ENCODE results near the gene PRSS58.

Gene PRSS58

DNA sequence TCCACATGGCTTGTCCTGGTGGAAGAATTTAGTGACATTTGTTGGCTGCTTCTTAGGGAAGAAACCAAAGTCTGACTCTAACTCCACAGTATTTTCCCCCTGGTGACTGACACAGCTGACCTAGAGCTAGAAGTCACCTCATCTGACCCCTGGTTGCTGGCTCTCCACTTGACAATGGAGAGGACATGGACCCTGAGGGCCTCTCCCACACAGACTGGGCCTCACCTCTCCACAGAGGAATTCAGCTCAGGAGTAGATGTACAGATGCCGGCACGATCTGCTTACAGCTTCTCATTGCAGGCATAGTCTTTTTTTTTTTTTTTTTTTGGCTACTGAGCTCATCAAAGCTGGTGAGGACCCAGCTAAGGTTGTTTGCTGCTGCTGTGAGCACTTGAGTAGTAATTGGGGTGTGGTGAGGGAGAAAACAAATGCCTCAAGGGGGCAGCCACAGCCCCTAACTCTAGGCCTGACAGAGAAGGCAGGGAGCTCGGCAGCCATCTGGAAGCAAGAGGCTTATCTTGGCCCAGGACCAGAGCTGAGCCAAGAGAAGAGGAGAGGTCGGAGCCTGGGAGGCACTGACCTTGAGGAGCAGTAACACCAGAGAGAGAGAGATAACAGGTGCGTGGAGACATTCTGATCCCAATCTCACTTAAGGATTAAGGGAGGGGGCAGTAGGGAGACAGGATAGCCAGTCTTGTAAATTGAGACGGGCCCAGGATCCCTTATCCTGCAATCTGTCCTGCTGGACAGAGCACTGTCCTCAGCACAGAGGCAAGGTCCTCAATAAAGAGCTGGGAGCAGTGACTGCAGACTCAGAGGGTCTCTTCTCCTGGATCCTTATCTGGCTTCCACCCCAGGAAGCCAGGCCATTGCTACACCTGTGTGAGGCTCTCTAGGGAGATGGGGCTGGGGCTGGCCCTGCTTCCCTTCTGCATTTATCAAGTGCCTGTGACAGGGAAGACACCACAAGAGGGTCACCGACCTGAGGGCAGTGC lies 9.4 kb downstream of the PRSS58 start:
- no peak for DNase-seq (ENCODE audit: low read depth)
- H3K4me3 ChIP-seq (ENCODE audit: low read depth, low read length), result no peak overlapping the region
- TF ChIP-seq POLR2A (IDR thresholded peaks at IDR 0.05; ENCODE audit: extremely low read depth, insufficient read length) (no peak), MYC (IDR thresholded peaks at IDR 0.05; ENCODE audit: low read depth, low read length) (no peak)
- TF ChIP-seq, protein P1, sequence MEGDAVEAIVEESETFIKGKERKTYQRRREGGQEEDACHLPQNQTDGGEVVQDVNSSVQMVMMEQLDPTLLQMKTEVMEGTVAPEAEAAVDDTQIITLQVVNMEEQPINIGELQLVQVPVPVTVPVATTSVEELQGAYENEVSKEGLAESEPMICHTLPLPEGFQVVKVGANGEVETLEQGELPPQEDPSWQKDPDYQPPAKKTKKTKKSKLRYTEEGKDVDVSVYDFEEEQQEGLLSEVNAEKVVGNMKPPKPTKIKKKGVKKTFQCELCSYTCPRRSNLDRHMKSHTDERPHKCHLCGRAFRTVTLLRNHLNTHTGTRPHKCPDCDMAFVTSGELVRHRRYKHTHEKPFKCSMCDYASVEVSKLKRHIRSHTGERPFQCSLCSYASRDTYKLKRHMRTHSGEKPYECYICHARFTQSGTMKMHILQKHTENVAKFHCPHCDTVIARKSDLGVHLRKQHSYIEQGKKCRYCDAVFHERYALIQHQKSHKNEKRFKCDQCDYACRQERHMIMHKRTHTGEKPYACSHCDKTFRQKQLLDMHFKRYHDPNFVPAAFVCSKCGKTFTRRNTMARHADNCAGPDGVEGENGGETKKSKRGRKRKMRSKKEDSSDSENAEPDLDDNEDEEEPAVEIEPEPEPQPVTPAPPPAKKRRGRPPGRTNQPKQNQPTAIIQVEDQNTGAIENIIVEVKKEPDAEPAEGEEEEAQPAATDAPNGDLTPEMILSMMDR (IDR thresholded peaks at IDR 0.05; ENCODE audit: low read depth, low read length), result no peak
- TF ChIP-seq, protein P2, sequence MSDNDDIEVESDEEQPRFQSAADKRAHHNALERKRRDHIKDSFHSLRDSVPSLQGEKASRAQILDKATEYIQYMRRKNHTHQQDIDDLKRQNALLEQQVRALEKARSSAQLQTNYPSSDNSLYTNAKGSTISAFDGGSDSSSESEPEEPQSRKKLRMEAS (IDR thresholded peaks at IDR 0.05; ENCODE audit: low read depth, low read length), result no peak

DNA sequence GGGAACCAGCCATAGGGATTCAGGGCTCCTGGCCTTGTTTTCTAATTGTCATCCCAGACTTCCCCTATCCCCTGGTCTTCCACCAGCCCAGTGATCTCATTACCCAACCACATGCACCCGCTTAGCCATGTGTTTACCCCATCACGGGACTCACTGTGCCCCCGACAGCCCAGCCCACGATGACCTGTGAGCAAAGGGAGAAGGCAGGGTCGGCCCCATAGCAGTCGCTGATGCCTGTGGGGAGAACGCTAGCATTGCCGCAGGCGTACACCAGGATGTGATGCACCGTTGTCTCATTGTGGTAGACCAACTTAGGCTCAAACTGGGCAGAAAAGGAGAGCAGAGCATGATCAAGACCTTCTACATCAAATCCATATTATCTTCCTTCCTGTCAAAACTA lies 14.0 kb downstream of the PRSS58 start:
- no peak overlapping the region for H3K4me3 ChIP-seq (ENCODE audit: low read depth, low read length)
- no peak for DNase-seq (ENCODE audit: low read depth)
- TF ChIP-seq MYC (IDR thresholded peaks at IDR 0.05; ENCODE audit: low read depth, low read length), result no peak

DNA sequence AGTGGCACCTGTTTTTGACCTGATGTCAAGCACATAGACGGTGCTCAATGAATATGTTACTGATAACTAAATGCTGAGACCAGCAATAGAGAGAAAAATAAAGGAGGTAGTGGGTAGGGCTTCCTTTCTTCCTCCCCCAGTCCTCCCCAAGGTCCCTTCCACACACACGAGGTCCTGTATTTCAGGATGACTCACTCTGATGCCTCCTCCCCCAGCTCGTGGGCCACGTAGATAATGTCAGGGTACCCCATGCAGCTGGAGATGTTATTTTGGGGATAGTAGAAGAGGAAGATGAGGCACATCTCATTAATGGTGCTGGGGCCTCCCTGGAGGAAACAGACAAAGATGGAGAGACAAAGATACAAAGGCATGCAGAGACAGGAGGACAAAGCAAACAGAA lies 17.3 kb downstream of the PRSS58 start:
- DNase-seq (ENCODE audit: low read depth), result peak; percentile 62
- TF ChIP-seq MYC (IDR thresholded peaks at IDR 0.05; ENCODE audit: low read depth, low read length), result no peak
- no peak for TF ChIP-seq POLR2A (IDR thresholded peaks at IDR 0.05; ENCODE audit: extremely low read depth, insufficient read length)
- TF ChIP-seq, protein P2 (IDR thresholded peaks at IDR 0.05; ENCODE audit: low read depth, low read length), result no peak
- TF ChIP-seq, protein P1 (IDR thresholded peaks at IDR 0.05; ENCODE audit: low read depth, low read length), result no peak
- no peak overlapping the region for H3K4me3 ChIP-seq (ENCODE audit: low read depth, low read length)

DNA sequence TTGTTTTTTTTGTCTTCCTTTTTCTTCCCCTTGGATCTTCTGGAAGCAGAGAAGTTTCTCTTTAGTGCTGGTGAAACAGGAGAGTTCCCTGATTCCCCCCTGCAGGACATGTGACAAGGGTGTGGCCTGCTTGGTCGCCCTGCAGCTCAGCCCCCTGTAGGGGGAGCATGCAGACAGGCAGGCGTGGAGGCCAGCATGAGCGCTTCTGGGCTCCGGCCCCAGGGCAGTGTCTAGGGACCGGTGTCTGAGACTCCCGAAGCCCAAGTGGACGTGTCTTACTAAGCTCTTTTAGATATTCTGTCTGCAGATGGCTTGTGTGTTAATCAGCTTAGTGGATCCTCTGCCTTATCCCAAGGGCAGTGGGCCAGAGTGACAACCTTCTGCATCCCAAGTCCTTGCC lies 26.1 kb downstream of the PRSS58 start:
- DNase-seq (ENCODE audit: low read depth), result peak; percentile 55
- no peak overlapping the region for H3K4me3 ChIP-seq (ENCODE audit: low read depth, low read length)
- TF ChIP-seq, protein P1 (IDR thresholded peaks at IDR 0.05; ENCODE audit: low read depth, low read length), result peak; percentile 39
- TF ChIP-seq POLR2A (IDR thresholded peaks at IDR 0.05; ENCODE audit: extremely low read depth, insufficient read length), result no peak
- TF ChIP-seq MYC (IDR thresholded peaks at IDR 0.05; ENCODE audit: low read depth, low read length), result 0 out of 2 replicates have a peak, but pooled peaks have one; percentile 20
- TF ChIP-seq, protein P2 (IDR thresholded peaks at IDR 0.05; ENCODE audit: low read depth, low read length), result peak; percentile 67

DNA sequence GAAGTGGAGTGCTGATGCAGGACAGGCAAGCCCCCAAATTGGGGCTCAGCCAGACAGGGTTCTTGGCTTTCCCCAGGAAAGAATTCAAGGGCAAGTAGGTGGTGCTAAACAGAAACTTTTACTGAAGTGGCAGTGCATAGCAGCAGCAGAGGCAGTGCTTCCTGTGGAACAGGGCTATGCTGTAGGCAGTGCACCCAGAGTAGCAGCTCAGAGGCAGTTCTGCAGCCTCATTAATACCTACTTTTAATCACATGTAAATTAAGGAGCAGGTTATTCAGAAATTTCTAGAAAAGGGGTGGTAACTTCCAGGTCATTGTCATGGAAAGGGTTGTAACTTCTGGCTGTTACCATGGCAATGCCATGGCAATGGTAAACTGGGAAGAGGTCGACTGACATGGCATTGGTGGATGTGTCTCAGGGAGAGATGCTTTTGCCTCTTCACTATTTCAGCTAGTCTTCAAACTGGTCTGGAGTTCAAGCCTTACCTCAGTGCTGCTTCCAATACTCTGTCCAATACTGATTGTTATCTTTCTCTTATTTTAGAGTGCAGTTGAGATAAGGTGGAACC lies 29.2 kb downstream of the PRSS58 start:
- TF ChIP-seq, protein P1 (IDR thresholded peaks at IDR 0.05; ENCODE audit: low read depth, low read length), result no peak
- TF ChIP-seq, protein P2 (IDR thresholded peaks at IDR 0.05; ENCODE audit: low read depth, low read length), result no peak
- TF ChIP-seq MYC (IDR thresholded peaks at IDR 0.05; ENCODE audit: low read depth, low read length), result no peak
- TF ChIP-seq POLR2A (IDR thresholded peaks at IDR 0.05; ENCODE audit: extremely low read depth, insufficient read length), result no peak
- DNase-seq (ENCODE audit: low read depth), result no peak
- no peak overlapping the region for H3K4me3 ChIP-seq (ENCODE audit: low read depth, low read length)

Data from NB4 (cell line).